ENCODE data around the gene TENT5C.

TENT5C gene

DNA sequence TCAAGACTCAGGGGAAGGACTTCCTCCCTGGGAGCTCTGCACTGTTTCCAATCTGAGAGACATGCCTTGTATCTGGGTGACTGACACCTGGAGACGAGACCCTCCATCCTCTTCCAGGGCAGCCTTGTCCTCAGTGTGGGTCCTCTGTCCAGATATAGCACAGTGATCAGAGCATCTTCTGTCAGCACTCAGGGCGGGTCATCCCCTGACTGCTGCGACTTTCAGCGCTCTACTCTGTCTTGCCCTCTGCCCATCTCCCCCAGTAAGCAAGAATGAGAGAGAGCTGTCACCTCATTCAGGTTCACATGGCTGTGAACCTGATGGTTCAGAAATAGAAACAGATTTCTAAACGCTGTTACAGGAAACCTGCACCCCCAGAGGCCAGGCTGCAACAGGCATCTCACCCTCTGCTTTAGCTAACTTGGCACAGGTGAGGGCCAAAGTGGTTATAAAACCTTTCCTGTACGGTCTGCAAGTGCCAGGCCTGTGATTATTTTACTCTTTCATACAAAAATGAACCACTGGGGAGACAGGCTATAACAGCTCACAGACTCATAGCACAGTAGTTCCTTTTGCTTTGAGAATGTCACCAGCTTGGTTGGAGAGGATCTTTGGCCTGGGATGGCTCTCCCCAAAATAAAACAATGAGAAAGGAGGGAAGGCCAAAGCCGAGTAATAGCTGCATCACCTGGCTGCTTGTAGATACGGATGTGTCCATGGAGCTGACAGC, 11.4 kb upstream of the TENT5C start:
- no peak for DNase-seq

DNA sequence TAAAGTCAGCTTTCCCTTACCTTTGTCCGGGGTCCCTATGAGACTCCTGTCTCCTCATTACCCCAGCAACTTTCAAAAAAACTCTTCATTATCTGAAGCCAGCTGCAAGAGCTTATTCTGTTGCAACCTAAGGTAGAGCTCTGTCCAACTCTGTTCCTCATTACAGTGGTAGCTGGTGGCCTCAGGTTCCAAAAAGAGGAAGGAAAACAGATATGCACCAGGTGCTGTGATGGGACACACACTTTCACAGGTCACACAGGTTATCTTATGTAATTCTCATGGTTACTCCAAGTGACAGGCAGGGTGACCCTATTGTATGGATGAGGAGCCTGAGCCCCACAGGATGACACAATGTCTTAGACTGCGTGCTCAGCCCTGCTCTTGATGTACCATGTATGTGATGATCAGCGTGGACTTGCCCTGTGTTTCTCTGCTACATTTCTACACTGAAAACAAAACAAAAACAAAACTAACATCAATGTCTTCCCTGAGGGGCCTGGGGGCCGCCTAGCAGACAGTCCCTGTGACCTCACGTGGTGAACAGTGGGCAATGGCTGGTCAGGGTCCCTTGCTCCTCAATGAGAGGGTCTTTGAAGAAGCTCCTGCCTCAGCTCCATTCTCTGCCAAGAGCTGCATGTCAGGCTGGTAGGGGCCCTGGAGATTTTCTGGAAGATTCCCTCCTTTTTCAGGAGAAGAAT, 9.7 kb upstream of the TENT5C start:
- DNase-seq = no peak

DNA sequence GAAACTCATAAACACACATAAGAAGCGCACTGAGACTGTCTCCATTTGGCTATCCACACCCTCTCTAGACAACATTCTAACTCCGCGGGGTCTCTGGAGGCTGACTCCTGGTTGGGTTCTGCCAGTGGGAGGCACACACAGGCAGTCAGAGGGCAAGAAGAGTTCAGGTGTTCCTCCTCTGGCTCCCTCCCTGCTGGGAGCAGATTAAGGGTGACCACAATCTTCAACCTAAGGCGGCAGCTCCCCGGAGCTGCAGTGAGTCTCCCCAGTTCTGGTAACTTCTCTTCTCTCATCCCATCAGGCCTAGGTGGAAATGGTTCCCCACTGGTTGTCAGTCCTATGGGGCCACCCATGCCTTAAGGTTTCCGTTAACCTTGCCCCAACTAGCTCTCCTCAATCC, 7.4 kb upstream of the TENT5C start:
- no peak for DNase-seq

DNA sequence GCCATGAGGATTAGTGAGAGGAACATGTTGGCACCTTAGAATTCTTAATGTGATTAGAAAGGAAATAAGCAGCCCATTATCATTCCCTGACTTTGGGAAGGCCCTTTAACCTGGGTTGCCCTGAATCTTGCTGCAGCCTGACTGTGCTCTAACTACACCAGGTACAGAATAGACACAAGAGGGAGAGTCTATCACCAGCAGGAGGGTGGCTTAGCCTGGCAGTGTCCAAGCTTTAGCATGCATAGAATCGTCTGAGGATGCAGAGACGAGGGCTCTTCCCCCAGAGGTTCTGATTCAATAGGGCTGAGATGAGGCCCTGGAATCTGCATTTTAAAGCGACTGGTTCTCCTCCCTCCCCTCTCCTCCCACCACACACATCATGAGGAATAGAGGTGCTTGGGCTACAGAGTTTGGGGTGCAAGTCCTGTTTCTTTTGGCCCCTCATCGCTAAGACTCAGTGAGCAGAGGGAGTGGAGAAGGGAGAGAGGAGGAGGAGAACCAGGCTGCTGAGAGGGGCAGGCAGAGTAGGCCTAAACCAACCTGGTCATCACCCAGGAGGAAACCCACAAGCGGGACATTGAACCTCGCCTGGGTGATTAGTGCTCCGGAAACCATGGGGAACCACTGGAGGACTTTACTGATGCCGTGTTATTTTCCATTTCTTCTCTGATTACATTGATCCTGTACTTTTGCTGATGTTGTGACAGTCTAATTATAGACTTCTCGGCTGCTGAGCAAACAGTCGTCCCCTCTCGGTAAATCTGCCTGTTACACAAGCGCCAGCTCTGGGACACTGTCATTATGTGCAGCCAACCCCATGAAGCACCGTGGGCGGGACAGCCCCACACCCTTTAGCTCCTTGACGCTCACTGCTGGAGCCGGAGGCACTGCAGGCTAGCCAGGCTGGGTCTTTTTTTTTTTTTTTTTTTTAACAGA, 6.3 kb upstream of the TENT5C start:
- DNase-seq = no peak

DNA sequence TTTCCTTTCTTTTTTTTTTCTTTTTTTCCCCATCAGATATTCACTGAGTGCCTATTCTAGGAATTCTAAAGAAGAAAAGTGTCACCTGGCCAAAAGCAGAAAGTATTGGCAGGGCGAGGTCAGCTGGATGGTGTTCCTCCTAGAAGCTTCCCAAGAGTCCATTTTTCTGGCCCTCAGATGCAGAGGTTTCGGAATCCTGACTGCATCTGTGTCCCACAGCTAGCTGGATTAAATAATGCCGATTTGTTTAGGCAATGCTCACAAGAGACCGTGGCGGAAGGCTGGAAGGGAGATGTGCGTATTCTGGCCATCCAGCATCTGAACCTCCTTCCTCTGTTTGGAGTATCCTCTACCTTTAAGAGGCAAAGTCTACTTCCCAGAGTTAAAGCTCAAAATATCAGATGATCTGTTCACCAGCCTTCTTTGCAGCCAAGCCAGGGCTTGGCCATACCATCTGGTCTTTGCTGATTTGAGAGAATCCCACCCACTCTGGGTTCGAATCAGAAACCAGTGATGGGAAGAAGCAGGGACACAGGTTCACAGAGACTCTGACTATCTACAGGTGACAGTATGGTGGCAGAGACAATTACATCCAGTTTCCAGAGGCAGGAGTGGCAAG, 5.4 kb upstream of the TENT5C start:
- DNase-seq = no peak

GRCh38 chr1:117600966-117601365, 4.9 kb upstream of the TENT5C start:
- DNase-seq = no peak

- no peak for DNase-seq
Observed at GRCh38 chr1:117602862-117603261, 3.0 kb upstream of the TENT5C start.

DNA sequence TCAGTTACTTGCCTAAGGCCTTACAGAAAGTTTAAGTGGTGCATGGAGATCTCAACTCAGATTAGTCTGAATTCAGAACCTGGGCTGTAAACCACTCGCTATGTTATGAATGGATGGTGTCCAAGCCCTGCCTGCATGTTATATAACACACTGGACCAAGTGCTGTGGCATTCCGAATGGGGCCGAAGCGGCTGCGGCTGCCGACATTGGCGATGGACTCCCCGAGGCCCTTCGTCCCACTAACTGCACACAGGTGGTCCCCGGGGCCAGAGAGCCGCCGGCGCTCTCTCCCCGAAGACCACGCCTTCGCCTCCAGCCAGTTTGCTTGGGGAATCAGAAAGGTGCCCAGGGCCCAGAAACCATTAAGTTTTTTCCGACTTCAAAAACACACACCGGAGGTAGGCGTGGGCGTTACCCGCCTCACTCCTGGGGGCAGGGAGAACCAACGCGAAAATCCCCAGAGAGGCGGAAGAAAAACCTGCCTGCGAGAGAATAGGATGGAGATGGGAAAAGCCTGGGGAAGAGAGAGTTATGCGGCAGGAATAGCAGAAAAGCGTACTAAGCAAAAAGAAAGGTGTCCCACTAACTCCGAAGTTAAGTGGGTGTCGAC, 579 bp upstream of the TENT5C start:
- no peak for DNase-seq

DNA sequence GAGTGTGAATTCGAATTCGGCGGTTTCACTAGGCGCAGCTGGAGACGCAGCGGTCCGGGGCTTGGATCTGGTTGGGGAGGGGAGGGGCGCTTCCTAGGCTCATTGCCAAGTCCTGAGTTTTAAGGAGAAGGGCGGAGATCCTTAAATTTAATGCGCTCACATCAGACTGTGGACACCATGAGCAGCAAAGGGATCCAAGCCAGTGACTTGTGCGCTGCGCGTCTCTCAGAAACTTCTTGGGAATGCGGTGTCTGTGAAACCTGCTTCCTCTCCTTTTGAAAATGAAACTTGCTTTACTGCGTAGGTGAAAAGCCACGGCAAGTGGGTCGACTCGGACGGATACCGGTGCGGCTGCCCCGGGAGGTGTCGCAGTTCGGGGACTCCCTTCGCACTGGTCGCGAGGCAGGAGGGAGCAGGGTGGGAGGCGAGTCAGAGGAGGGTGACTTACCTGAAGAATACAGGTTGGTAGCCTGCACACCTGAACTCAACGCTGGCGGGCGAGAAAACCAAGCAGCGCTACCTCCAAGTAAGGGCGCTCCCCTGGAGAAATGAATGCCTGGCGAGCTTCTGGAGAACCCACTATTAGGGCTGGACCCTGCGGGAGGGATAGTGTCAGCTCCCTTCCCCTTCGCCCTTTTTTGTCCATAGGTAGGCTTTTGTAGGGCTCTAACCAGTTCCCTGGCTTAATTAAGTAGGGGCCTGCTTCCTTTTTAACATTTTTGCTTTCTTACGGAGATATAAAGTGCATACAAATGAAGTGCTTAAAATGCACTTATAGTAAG, 992 bp downstream of the TENT5C start:
- DNase-seq = peak; percentile 51 to 55

DNA sequence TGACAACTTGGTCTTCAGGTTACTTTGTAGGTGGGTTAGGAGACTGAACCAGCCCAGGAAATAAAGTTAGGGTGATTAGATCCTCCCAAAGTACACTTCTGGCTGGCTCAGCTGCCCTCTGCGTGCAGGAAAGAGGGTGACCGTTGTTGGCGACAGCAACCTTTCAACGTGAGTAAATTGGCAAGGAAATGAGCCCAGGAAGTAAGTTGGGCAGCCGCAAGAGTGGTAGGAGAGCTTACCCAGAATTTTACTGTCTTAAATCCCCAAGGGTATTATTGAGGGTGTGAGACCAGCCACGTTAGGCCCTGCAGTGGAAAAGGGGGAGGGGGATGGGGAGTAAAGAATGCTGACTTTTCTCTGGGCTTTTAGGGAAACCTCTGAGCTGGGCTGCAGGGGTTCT, 1.6 kb downstream of the TENT5C start:
- DNase-seq = peak in 1 of 2 donors; percentile 35

- DNase-seq = no peak
Observed at GRCh38 chr1:117608115-117608615, 2.3 kb downstream of the TENT5C start.

DNA sequence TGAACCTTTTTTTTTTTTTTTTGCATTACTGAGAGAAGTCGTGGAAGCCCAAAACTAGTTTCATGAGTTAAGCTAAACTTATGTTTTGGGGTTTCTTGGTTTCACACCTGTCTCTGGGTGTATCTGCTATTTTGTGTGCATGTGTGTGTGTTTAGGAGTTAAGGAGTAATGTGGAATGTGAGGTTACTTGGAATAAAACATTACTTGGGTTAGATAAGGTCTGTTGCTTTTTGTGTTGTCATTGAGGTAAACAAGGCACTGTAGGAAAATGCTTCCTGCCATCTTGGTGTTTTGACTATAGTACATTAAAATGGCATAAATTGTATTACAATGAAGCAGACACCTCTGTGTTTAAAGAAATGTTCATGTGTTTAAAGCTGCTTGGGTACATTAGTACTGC, 2.9 kb downstream of the TENT5C start:
- DNase-seq = no peak

- DNase-seq = no peak
Observed at GRCh38 chr1:117609471-117609911, 3.6 kb downstream of the TENT5C start.

DNA sequence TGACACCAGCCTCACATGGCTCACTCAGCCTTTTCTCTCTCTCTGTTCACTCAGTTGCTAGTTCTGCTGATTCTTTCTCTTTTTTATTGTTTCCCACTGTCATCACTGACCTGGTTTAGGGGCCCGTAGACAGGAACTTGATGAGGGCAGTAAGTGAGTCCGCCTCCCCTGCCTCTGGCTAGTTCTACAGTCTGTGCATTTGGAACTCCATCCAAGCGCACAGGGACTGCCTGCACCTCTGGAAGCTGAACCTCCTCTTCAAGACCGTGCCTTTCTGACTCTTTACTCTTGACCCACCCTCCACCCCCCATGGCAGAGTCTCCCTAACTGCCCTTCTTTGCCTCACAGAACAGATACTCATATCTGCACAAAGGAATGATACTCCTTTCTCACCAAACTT, 4.2 kb downstream of the TENT5C start:
- DNase-seq = no peak

DNA sequence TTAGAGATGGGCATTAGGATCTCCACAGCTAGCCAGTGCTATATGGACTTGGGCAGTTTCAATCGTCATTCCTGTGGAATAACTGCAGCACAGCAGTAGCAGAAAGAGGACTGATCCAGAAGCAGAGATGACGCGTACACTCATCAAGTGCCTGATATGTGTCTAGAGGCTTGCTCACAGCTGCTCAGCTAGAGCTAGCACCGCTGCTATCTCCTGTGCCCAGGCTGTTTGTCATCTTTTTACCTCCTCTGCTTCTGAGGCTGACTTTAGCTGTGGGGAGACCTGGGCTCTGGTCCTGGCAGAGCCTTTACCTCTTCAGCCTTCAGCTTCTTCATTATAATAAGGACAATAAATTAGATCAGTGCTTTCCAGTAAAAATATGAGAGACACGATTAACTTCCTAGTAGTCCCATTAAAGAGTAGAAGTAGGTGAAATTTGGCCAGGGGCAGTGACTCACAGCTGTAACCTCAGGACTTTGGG, 5.3 kb downstream of the TENT5C start:
- DNase-seq = no peak

DNA sequence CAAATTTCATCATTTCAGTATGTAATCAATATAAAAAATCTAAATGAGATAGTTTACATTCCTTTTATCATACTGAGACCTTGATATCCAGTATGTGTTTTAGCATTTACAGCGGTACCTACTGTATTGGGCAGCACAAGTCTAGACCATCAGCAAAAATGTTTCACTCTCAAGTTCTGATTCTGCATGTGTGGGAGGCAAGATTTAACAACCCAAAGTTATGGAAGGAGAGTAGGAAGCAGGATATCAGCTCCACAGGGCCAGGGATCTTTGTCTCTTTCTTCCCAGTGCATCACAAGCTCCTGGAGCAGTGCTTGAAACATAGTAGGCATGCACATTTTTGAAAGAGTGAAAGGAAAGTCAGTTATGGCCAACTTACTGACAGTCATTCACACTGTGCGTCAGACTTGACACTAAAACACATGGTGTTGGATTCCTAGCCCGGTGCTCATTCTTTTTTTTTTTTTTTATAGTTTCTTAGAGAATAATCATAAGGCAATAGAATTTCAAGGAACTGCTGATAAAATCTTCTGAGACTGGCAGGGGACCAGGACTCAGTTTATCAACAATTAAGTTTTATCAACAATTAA, 6.1 kb downstream of the TENT5C start:
- no peak for DNase-seq

GRCh38 chr1:117612517-117613248, 6.8 kb downstream of the TENT5C start:
- no peak for DNase-seq

GRCh38 chr1:117613249-117613968, 7.6 kb downstream of the TENT5C start:
- DNase-seq = no peak

- no peak for DNase-seq
Observed at GRCh38 chr1:117613969-117614729, 8.3 kb downstream of the TENT5C start.
